Activated T-helper 9 cell treated with anti-CD3 and anti-CD28 coated beads, Interleukin-2, amount 50 U/mL, for 16 hours (primary cell): ENCODE results near the gene DOLPP1.

ENCODE experiments used
- DNase-seq: peaks from one replicate; pipeline ENCODE4 v3.0.0-alpha.2; 2020; ENCODE audit warnings: low read depth

The DOLPP1 gene

DNA sequence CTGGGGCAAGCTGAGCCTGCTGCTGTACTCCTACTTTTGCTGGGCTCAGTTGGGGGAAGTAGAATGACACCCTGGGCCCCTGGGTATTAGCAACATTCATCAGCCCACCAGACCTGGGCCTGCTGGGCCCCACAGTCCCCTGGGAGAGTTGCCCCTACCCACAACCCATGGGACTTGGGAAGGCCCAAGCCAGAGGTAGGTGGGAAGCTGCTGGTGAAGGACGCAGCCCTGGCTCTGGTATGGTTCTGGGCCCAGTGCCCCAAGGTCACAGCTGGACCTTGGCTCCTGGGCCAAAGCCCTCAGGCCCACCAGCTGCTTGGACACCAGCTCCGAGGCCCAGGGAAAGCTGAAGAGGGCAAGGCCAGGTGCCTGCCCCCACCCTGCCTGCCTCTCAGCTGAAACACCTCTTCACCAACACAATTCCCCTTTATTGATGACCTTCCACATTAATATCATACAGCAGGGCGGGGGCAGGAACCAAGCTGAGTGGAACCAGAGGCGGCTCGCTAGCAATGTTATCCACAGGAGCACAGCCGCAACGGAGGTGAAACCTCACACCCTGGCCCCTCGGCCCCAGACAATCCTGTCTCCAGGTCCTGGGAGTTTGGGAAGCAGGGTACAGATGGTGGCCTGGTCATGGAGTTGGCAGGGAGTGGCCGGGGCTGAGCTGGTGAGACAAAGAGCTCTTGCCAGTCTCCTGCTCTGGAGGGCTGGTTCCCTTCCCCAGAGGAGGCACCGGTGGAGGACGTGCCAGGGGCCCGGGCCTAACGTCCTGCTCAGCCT lies 13.7 kb downstream of the DOLPP1 start:
- DNase-seq = no peak

DNA sequence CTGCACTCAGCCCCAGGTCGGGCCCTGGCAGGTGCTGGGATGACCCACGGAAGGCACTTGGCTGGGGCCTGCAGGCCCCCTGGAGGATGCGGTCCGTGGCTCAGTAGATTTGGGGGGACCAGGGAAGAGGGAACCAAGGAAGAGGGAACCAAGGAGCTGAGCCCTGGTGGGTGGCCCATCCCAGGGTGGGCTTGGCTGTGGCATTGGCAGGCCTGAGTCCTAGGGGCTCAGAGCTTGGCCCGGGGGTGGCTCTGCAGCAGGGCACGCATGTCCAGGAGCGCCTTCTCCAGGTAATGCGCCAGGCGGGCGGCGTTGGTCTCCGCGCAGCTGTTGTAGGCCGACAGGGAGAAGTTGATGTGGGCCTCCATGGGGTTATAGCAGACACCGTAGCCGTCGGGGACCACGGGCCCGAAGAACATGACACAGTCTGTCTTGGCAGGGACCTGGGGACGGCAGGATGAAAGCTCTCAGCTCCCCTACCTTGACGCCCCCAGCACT lies 14.3 kb downstream of the DOLPP1 start:
- DNase-seq = no peak

DNA sequence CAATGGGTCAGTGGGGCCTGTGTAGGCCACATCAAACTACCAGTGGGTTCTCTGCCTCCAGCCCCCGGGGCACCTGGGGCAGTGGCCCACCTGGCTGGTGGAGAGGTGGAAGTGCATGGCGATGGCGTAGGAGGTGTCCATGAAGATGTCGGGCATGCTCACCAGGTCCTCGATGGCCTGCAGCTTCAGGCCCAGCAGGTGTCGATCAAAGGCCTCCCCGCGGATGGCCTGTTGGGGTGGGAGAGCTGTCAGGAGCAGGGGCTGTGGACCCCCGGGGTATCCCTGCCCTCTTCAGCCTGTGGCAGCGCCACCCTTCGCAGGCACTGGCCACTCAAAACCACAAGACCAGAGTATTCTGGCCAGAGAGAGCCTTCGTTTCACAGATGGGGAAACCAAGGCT lies 15.0 kb downstream of the DOLPP1 start:
- no peak for DNase-seq

DNA sequence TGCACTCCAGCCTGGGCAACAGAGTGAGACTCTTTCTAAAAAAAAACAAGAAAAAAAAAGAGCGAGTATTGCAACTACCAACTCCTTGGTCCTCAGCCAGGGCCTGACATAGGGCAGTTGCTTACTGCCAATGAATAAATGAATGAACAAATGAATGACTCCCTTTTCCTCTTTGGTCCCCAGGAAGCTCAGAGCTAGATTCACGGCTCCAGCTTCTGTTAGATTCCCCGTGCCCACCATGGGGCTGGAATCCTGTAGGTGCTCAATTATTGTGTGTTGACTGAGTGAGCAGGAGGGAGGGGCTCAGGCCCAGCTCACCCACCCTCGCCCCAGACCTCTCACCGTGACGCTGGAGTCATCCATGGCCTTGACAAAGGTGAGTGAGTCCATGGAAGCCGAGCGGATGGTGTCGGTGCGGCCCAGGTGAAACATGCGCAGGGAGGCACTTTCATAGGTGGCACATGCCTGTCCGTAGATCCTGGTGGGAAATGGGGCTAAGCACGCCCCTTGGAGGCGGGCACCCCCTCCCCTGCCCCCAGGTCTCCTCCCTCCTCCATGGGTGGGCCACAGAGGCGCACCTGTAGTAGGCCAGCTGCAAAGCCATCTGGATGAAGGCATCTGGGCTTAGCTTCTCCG lies 16.9 kb downstream of the DOLPP1 start:
- DNase-seq = no peak

DNA sequence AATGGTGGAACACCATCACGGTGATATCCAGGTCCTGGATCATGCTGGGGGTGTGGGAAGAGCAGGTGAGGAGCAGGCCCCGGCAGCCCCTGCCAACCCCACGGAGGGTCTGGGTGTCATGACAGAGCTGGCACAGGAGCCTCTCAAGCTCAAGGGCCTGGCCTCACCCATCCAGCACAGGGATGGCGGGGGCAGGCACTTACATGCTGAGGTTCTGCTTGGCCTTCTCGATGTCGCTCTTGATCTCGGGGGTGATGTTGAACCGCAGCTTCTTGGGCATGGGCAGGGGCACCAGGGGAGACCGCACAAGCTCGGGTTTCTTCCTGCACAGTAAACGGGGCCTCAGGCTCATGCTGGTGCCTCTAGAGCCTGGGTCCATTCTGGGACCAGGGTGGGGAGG lies 17.4 kb downstream of the DOLPP1 start:
- DNase-seq = no peak

DNA sequence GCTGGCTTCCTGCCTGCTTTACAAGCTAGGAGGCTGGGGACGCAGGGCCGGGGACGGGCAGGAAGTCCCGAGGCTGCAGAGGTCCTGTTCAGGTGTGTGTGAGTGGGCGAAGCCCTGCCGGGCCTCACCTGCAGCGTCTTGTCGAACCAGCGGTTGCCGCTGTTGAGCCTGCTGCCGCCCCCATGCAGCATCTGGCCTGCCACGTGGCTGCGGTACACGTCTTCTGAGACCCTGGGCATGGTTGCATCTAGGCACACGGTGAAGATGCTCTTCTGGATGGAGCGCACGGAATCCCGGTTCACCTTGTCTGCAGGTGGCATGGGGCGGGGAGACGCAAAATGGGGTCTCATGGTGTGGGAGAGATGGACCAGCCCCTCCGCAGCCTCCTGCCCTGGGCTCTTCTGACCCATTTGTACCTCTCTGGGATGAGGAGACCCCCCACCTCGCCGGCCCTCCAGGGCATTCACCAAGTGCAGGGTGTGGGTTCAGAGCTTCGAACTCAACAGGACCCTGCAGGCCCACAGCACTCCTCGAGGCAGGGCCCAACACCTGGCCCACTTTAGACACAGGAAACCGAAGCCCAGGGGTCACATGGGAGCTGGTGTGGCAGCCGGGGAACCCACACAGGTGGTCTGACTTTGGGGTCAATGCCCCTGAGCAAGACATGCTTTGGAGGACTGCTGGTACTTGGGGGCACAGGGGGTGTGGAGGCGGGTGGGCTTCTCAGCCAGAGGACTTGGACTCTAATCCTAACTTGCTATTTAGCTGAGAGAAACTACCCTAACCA lies 19.7 kb downstream of the DOLPP1 start:
- DNase-seq = no peak

DNA sequence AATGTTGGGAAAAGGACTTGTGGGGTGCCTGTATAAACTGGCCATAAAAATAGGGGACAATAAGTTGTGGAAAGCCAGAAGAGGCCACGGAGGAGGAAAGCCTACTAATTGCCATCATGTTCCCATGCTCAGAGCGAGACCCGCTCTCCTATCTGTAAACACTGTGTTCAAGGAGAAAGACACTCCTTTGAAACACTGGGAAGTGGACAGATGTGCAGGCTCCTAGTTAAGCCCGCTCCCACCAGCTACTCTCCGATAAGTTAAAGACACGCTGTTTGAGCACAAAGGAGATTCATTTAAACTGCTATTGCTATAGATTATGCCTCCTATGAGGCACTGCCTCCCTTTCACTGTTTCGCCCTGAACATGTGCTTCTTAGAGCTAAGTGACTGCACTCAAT lies 20.4 kb downstream of the DOLPP1 start:
- DNase-seq = no peak

DNA sequence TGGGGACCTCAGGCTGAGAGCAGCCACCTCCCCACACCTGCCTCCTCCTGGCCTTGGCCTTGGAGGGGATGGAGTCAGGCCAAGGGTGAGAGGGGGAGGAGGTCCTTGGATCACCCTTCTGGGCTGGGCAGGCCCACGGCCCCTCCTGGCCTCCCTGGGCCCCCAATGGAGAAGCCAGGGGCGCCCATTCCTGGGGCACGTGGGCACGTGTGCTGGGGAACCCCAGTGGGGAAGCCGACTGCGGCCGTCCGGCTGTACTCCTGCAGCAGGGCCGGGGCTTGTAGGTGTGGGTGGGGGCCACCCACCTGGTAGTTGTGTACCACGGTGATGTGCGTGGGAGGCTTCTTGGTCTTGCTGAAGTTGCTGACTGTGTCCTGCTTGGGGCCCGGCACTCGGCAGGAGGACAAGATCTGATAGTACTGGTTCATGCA lies 21.2 kb downstream of the DOLPP1 start:
- no peak for DNase-seq

DNA sequence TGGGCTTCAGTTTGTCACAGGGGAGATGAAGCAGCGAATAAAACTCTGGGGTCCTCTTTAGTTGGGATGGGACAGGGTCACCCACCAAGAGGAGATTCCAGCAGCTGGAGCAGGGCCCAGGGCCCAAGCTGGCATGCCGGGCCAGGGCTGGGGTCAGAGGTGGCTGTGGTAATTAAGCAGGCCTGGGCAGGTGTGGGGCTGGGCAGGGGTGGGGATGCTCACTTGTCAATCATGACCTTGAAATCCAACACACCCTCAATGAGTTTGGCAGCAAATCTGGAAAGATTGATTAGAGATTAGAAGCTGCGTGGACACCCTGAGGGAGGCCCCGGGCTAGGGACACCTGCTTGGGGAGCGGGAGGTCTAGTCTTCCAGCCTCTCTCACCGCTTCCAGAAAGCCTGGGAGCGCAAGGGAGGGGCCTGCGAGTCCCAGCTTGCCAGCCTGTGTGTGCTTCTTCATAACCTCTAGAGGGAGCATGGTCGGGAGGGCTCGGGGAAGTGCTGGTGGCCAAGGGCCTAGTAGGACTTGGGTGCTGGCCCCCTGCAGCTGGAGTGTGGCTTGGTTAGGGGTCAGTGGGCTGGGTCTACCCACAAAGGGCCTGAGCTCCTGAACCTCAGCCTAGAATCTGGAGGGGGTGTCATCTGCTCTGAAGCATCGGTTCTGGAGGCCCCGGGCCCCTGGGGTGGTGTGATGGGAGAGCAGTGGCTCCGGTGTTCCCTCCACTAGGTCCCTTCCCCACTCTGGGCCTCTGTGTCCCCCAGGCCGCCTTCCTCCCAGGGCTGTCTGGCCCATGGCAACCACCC lies 22.1 kb downstream of the DOLPP1 start:
- DNase-seq = no peak

DNA sequence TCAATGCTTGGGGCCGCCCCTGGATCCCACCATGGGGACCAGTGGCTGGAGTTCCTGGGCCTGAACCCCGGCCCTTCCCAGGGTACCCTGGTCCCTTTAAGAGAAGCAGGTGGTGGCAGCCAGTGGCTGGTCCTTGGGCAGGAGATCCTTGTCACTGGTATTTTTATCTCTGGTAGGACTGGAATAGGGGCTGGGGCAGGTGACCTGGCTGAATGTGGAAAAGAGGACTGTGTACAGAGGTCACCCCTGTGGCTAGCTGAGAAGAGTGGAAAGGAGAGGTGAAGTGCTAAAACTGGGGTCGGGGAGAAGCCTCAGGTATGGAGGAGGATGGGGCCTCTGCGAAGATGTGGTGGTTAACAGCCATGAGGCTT lies 22.7 kb downstream of the DOLPP1 start:
- DNase-seq = no peak

DNA sequence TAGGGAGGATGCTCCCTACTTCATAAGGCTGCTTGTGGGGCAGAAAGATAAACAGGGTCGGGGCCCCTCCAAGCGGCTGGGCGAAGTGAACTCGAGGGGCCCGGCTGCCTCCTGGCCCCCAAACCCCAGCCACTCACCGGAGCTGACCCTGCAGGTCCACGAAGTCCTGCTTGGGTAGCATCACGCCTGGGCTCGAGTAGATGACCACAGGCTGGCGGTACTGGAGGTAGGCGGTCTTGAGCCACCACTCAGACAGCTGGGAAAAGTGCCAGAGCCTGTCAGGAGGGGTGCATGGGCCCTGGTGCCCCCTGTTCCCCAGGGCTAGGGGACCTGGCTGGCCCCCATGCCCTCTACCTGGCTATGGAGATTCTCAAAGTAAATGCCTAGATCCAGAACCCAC lies 23.1 kb downstream of the DOLPP1 start:
- DNase-seq = no peak

DNA sequence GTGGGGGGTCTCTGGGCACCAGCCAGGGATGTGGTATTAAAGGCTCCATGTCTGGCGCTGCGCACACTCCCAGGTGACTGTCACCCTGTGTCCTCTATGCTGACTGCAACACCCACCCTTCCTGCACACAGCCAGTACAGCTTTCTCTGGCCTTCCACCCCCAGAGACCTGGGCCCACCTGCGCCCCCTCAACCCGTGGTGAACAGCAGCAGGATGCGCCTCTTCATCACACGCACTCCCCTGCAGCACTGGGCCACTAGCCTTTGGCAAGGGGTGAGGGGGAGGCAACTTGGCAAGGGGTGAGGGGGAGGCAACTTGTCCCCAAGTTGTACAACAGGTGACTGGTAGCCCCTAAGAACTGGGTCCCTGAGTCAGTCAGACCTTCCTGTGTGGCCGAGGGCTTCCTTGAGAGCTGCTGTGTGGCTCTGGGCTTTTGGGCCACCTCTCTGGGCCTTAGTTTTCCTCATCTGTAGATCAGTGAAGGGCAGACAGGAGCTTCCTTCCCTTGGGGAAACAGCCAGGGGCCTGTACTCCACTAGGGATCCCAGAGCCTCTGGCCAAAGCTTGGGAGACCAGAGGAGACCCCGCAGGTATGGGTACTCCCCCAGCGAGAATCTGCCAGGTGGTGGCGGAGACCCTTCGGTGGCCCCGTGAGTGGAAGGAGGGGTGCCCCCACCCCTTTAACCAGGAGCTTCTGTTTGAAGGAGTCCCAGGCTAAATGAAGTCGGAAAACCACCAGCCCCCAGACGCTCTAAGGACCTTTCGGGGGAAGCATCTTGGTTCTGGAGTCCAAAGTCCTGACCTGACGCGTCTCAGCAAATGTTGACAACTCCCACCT lies 25.2 kb downstream of the DOLPP1 start:
- no peak for DNase-seq

DNA sequence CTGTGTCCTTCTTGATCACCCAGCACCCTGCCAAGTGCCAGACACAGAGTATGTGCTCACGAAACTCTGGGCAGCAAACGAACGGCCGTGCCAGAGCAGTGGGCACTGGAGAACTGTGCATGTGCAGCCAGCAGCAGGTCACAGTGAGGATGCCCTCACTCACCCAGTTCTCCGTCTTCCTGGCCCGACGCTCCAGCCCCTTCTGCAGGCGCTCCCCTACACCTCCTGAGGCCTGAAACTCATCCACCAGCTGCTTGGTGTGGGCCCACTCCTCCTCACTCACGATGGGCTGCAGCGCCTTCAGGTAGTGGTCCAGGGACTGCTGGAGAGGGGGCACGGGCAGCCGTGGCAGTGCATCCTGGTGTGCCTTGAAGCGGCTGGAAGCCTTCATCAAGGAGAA lies 26.7 kb downstream of the DOLPP1 start:
- DNase-seq = no peak

DNA sequence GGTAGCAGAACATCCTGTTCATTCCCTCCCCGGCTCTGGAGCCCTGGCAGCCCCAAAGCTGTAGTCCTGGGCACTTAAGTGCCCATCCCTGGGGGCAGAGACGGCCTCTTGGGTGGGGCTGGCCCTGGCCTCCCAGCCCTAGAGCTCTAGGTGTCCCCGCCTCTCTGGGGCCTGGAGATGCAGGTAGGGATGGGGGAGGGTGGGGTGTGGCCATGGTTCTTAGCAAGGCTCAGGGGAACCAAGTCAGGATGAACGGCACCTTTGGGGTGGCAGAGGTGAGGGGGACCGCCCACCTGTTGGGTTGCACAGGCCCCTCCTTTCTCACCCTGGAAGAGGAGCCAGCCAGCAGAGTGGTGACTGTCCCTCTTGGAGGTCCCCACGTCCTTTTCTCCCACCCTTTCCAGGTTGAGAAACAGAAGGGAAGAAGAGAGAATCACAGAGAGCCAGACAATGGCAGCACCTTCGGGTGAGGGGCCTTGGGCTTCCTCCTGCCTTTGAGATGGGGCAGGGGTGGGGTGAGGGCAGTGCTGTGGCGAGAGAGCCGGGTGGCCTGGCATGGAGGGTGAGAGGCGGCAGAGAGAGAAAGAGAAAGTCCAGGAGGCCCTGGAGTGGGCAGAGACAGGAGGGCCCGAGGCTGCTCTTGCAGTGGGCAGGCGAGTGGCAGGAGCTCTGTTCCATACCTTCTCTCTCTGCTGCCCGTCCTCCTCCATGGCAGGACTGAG lies 27.3 kb downstream of the DOLPP1 start:
- no peak for DNase-seq

DNA sequence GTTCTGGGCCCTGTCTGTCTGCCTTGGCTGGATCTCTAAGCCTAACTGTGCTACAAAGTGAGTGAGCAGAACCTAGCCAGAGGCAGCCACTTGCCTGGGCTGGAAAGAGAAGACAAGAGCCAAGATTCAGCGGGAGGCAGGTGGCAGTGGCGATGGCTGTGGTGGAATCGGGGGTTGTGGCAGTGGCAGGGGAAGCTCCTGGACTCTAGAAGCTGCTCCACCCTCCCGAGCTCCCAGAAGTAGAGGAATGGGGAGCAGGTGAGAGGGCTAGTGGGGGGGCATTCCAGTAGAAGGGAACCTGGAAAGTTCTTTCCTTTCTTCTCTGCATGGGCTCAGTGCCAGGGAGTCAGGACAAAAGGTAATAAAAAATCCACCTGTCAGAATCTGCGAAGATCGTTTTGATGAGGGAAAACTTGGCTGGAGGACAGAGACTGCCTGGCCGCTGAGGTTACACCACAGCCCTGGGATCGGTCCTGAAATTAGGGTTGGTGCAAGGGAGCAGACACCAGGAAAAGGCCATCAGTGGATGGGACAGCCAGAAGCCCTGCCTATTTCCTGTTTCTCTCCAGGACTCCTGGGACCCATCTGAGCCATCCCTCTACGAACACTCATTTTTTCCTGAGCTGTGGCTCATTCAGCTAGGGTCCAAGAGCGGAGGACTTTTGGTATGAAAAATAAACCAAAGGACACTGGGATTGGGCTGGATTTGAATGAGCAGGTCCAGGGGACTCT lies 28.1 kb downstream of the DOLPP1 start:
- DNase-seq = no peak

DNA sequence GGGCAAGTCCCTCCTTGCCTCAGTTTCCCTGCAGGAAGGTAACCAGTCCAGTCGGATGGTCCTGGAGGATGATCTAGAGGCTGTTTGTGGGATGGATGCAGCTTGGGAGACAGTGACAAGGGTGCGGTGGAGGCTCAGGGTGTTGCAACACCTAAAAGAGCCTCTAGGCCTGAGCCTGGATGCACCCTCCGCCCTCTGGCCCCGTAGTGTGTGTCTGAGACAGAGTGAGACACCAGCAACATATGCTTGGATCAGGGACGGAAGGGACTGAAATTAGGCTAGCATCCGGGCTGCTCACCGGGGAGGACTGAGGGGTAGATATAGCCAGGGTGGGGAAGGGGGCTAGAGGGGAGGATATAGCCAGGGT lies 28.6 kb downstream of the DOLPP1 start:
- no peak for DNase-seq

DNA sequence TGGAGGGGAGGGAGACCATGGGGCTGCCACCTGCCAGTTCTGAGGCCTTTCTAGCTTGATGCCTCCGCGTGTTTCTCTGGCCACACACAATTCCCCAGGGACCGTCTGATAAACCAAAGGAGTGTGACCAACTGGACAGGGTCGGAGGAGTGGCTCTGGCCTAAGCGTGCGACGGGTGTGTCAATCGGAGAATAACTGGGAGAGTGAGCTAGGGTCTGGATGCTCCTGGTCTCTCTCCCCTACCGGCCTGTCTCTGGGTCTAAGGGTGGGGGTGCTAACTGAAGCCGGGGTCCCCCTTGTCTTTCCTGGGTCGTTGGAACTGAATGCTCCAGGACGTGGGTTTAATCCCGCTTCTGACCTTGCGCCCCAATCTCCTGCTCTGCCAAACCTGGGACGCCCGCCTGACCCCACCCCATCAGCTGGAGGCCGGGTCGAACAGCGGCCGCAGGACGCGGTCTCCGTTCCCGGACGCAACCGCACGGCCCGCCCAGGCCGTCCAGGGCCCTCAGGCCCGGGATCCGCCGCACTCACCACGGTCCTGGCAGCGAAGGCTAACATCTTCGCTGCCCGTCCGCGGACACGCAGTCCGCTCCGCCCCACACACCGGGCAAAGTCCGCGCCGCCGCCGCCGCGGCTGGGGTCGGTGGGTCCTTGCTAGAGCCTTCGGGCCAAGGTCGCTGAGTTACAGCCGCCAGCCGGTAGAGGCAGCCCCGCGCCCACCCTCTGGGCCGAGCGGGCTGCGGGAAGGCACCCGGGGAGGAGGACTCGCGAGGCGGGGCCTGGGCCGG lies 29.2 kb downstream of the DOLPP1 start:
- DNase-seq = no peak

DNA sequence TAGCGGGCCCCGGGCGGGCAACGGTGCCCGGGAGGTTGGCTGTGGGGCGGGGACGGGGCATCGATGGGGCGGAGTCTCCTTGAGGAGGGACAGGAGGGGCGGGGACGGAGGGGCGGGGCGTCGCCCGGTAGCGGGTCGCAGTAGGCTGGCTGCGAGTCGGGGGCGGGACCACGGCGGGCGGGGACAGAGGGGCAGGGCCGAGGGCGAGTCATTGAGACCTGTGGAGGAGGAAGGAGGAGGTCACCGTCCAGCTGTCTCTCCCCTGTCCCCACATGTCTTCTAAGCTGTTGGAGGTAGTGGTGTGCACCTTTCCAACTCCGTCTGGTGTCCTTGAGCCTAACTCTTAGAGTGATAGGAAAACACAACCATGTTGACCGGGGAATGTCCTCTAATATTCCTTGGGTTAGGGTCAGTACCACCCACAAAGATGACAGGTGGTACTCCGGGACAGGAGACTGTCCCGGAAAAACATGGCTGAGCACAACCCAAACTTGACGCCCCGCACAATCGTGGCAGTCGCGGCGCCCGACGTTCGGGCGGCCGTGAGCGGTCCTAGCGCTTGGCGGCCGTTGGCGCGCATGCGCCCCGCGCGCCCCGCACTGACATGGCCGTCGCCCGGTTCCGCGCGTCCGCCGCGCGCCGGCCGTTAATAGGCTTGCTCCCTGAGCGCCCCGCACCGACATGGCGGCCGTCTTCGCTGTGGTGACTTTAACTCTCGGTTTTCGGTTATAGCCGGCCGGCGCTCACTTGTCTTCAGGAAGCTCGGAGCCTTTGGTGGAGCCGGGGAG lies 30.0 kb downstream of the DOLPP1 start, which contains the start of the genes CRAT and PTPA:
Gene CRAT, minus strand, starts transcription at position 54 of the 788 bp plus-strand sequence. CDS start 284 bp downstream, outside the sequence.
Gene PTPA, plus strand, starts transcription at position 676 of the 788 bp plus-strand sequence. CDS start 186 bp downstream, outside the sequence.
- peak; percentile 96 for DNase-seq
